Activated T-helper 1 cell treated with anti-CD3 and anti-CD28 coated beads, Interleukin-12 subunit alpha, Interleukin-12 subunit beta, Interleukin-2, Interleukin-4 antibody, amounts not matched to agents 30 ng/mL and 10 ng/mL and 1 ng/mL, durations not matched to agents 14 hours and 24 hours and 36 hours (primary cell): Measurements from ENCODE around the gene TTLL11. TPM values are rescaled to one million over a fixed set of nuclear protein-coding genes. Genes with fewer than 3 reads are reported as not detected.

Source experiments
- DNase-seq: peaks from one replicate; pipeline ENCODE4 v3.0.0; 2021; ENCODE audit warnings: low spot score
- H3K27ac Mint-ChIP-seq: one replicate; pipeline ENCODE4 v1.8.0; 2021; ENCODE audit warnings: mild to moderate bottlenecking, mixed read lengths
- H3K27me3 Mint-ChIP-seq: one replicate; pipeline ENCODE4 v1.8.0; 2022; ENCODE audit warnings: mild to moderate bottlenecking, moderate library complexity, mixed read lengths; ENCODE audit not compliant: insufficient read depth
- H3K36me3 Mint-ChIP-seq: one replicate; pipeline ENCODE4 v1.8.0; 2021; ENCODE audit warnings: low read depth, mixed read lengths
- H3K4me1 Mint-ChIP-seq: one replicate; pipeline ENCODE4 v1.8.0; 2021; ENCODE audit warnings: low read depth, mixed read lengths
- H3K4me3 Mint-ChIP-seq: one replicate; pipeline ENCODE4 v1.8.0; 2021; ENCODE audit warnings: mild to moderate bottlenecking, moderate library complexity, mixed read lengths
- H3K9me3 Mint-ChIP-seq: one replicate; pipeline ENCODE4 v1.8.0; 2021; ENCODE audit warnings: mixed read lengths
- intact Hi-C: fragments of 100-400 bp; cut with micrococcal nuclease; formaldehyde crosslinking; loops from one replicate; pipeline ENCODE4 v1.15.1; 2024
- total RNA-seq: library from RNA; stranded (reverse); gene quantifications from 2 replicates; pipeline ENCODE4 v1.2.3, GENCODE V29; 2022

TTLL11 gene
- total RNA-seq, 1 donor from 2014 or later = 3.0 TPM

- no peak overlapping the region for H3K4me3 Mint-ChIP-seq
- peaks cover 3% of the 10 kb centered on the region for H3K27me3 Mint-ChIP-seq
- DNase-seq = no peak
- no peaks in the 10 kb centered on the region for H3K9me3 Mint-ChIP-seq
- H3K36me3 Mint-ChIP-seq = no peaks in the 10 kb centered on the region
- H3K4me1 Mint-ChIP-seq = no peaks in the 10 kb centered on the region
- intact Hi-C loops = no loop called here
- H3K27ac Mint-ChIP-seq = no peak overlapping the region
These were observed 231.5 kb downstream of the TTLL11 start for GRCh38 chr9:121861501-121862180.

GRCh38 chr9:121860744-121861143 is 232.4 kb downstream of the TTLL11 start:
- Mint-ChIP-seq H3K36me3 (no peaks in the 10 kb centered on the region), H3K4me3 (no peak overlapping the region), H3K27me3 (peaks cover 3% of the 10 kb centered on the region), H3K4me1 (no peaks in the 10 kb centered on the region), H3K9me3 (no peaks in the 10 kb centered on the region), H3K27ac (no peak overlapping the region)
- intact Hi-C loops = no loop called here
- no peak for DNase-seq

- H3K4me1 Mint-ChIP-seq = no peaks in the 10 kb centered on the region
- intact Hi-C loops = no loop called here
- H3K27ac Mint-ChIP-seq = no peak overlapping the region
- H3K27me3 Mint-ChIP-seq = peaks cover 3% of the 10 kb centered on the region
- no peaks in the 10 kb centered on the region for H3K9me3 Mint-ChIP-seq
- no peaks in the 10 kb centered on the region for H3K36me3 Mint-ChIP-seq
- DNase-seq = no peak
- no peak overlapping the region for H3K4me3 Mint-ChIP-seq
These were observed 232.9 kb downstream of the TTLL11 start for GRCh38 chr9:121860213-121860612.

- Mint-ChIP-seq H3K27ac (no peak overlapping the region), H3K4me1 (no peaks in the 10 kb centered on the region), H3K27me3 (peaks cover 3% of the 10 kb centered on the region), H3K4me3 (no peak overlapping the region), H3K9me3 (no peaks in the 10 kb centered on the region), H3K36me3 (no peaks in the 10 kb centered on the region)
- DNase-seq = no peak
- intact Hi-C loops = no loop called here
These were observed 233.5 kb downstream of the TTLL11 start for GRCh38 chr9:121859646-121860045.

- Mint-ChIP-seq H3K4me3 (no peak overlapping the region), H3K27ac (no peak overlapping the region), H3K9me3 (no peaks in the 10 kb centered on the region), H3K36me3 (no peaks in the 10 kb centered on the region), H3K27me3 (peaks cover 3% of the 10 kb centered on the region), H3K4me1 (no peaks in the 10 kb centered on the region)
- DNase-seq = no peak
- intact Hi-C loops = no loop called here
These were observed 234.3 kb downstream of the TTLL11 start for GRCh38 chr9:121858788-121859187.

- Mint-ChIP-seq H3K9me3 (no peaks in the 10 kb centered on the region), H3K4me1 (no peaks in the 10 kb centered on the region), H3K27ac (no peak overlapping the region), H3K27me3 (peaks cover 3% of the 10 kb centered on the region), H3K36me3 (no peaks in the 10 kb centered on the region), H3K4me3 (no peak overlapping the region)
- intact Hi-C loops = no loop called here
- DNase-seq = no peak
These were observed 235.2 kb downstream of the TTLL11 start for GRCh38 chr9:121857928-121858327.

- H3K4me3 Mint-ChIP-seq = no peak overlapping the region
These were observed 237.6 kb downstream of the TTLL11 start for GRCh38 chr9:121855476-121855875.

GRCh38 chr9:121853617-121854395 is 239.3 kb downstream of the TTLL11 start:
- peaks cover 2% of the 10 kb centered on the region for H3K27me3 Mint-ChIP-seq
- peaks cover 6% of the 10 kb centered on the region for H3K9me3 Mint-ChIP-seq
- DNase-seq = no peak
- H3K4me3 Mint-ChIP-seq = no peak overlapping the region
- H3K4me1 Mint-ChIP-seq = no peaks in the 10 kb centered on the region
- intact Hi-C loops = no loop called here
- H3K27ac Mint-ChIP-seq = no peak overlapping the region
- no peaks in the 10 kb centered on the region for H3K36me3 Mint-ChIP-seq

More at GRCh38 chr9:121855476-121855875, 237.6 kb downstream of the TTLL11 start:
- intact Hi-C loops = no loop called here
- Mint-ChIP-seq H3K36me3 (no peaks in the 10 kb centered on the region), H3K27me3 (peaks cover 3% of the 10 kb centered on the region), H3K9me3 (no peaks in the 10 kb centered on the region), H3K27ac (no peak overlapping the region), H3K4me1 (no peaks in the 10 kb centered on the region)
- DNase-seq = no peak

- peaks cover 2% of the 10 kb centered on the region for H3K27me3 Mint-ChIP-seq
- H3K27ac Mint-ChIP-seq = no peak overlapping the region
- H3K4me3 Mint-ChIP-seq = no peak overlapping the region
- H3K36me3 Mint-ChIP-seq = no peaks in the 10 kb centered on the region
- H3K9me3 Mint-ChIP-seq = peaks cover 9% of the 10 kb centered on the region
- intact Hi-C loops = no loop called here
- no peaks in the 10 kb centered on the region for H3K4me1 Mint-ChIP-seq
- no peak for DNase-seq
These were observed 240.2 kb downstream of the TTLL11 start for GRCh38 chr9:121852651-121853616.

GRCh38 chr9:121852241-121852640 is 240.9 kb downstream of the TTLL11 start:
- H3K4me1 Mint-ChIP-seq = no peaks in the 10 kb centered on the region
- H3K27me3 Mint-ChIP-seq = peaks cover 2% of the 10 kb centered on the region
- no peaks in the 10 kb centered on the region for H3K36me3 Mint-ChIP-seq
- DNase-seq = no peak
- no peak overlapping the region for H3K27ac Mint-ChIP-seq
- no peak overlapping the region for H3K4me3 Mint-ChIP-seq
- intact Hi-C loops = no loop called here
- peaks cover 9% of the 10 kb centered on the region for H3K9me3 Mint-ChIP-seq

GRCh38 chr9:121851641-121852091 is 241.4 kb downstream of the TTLL11 start:
- Mint-ChIP-seq H3K36me3 (no peaks in the 10 kb centered on the region), H3K9me3 (peaks cover 9% of the 10 kb centered on the region), H3K4me1 (no peaks in the 10 kb centered on the region)

GRCh38 chr9:121850366-121850765 is 242.7 kb downstream of the TTLL11 start:
- Mint-ChIP-seq H3K9me3 (peaks cover 9% of the 10 kb centered on the region), H3K36me3 (no peaks in the 10 kb centered on the region), H3K4me3 (no peak overlapping the region), H3K27ac (no peak overlapping the region), H3K27me3 (peaks cover 2% of the 10 kb centered on the region), H3K4me1 (no peaks in the 10 kb centered on the region)
- intact Hi-C loops = no loop called here
- DNase-seq = no peak

More at GRCh38 chr9:121851641-121852091, 241.4 kb downstream of the TTLL11 start:
- H3K27me3 Mint-ChIP-seq = peaks cover 2% of the 10 kb centered on the region
- DNase-seq = no peak
- no peak overlapping the region for H3K27ac Mint-ChIP-seq
- intact Hi-C loops = no loop called here
- H3K4me3 Mint-ChIP-seq = no peak overlapping the region
